Measurements from ENCODE around the gene PTPN23. TPM values are rescaled to one million over a fixed set of nuclear protein-coding genes. Genes with fewer than 3 reads are reported as not detected.
A peak's percentile ranks its signal among the peaks of the same experiment; 100 is the strongest.

Gene PTPN23
- total and polyA plus RNA-seq, 9 of the 15 experiments (the other 6 are each of a cell fraction or from before 2014, with no cell fraction given) = 0.41 to 58.7 (median 7.2) TPM

- TF ChIP-seq FOXM1 (IDR thresholded peaks at IDR 0.05; ENCODE audit: low read depth) = no peak
- TF ChIP-seq FOXM1 (CRISPR knock-in tag; IDR thresholded peaks at IDR 0.05; ENCODE audit: low read depth) = no peak
- no peak for TF ChIP-seq ZNF764 (CRISPR knock-in tag; IDR thresholded peaks at IDR 0.05; ENCODE audit: low read depth)
- TF ChIP-seq HMG20A (CRISPR knock-in tag; conservative IDR thresholded peaks at IDR 0.05) = no peak
- peak in 1 of 2 experiments; percentile 44; a peak in 1 of 4 replicates for TF ChIP-seq CSDE1 (IDR thresholded peaks at IDR 0.05)
- TF ChIP-seq ETS1 (conservative IDR thresholded peaks at IDR 0.05; ENCODE audit: control insufficient read depth, low read depth, low read length) = no peak
- TF ChIP-seq ZBTB11 (CRISPR knock-in tag; IDR thresholded peaks at IDR 0.05) = no peak
- no peak for TF ChIP-seq SLC30A9 (CRISPR knock-in tag; IDR thresholded peaks at IDR 0.05)
- TF ChIP-seq ARNT (IDR thresholded peaks at IDR 0.05) = no peak
- TF ChIP-seq ZNF146 (CRISPR knock-in tag; IDR thresholded peaks at IDR 0.05; ENCODE audit: unreplicated experiment) = peak; percentile 44
- no peak for TF ChIP-seq ELK1 (CRISPR knock-in tag; IDR thresholded peaks at IDR 0.05)
These were observed 2.0 kb upstream of the PTPN23 start (continued) for GRCh38 chr3:47378869-47379268.
